ENCODE measurements around the gene DHRS3.

DNA sequence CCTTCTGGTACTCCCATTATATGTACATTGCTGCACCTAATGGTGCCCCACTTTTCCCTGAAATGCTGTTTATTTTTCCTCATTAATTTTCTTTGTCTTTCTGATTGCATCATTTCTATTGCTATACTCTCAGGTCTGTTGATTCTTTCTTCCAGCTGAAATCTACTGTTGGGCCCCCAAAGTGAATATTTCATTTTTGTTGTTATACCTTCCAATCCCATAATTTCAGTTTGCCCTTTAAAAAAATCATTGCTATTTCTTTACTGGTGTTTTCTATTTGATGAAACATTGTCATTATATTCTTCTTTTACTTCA, 22.9 kb upstream of the DHRS3 start:
- TF ChIP-seq, protein P1, sequence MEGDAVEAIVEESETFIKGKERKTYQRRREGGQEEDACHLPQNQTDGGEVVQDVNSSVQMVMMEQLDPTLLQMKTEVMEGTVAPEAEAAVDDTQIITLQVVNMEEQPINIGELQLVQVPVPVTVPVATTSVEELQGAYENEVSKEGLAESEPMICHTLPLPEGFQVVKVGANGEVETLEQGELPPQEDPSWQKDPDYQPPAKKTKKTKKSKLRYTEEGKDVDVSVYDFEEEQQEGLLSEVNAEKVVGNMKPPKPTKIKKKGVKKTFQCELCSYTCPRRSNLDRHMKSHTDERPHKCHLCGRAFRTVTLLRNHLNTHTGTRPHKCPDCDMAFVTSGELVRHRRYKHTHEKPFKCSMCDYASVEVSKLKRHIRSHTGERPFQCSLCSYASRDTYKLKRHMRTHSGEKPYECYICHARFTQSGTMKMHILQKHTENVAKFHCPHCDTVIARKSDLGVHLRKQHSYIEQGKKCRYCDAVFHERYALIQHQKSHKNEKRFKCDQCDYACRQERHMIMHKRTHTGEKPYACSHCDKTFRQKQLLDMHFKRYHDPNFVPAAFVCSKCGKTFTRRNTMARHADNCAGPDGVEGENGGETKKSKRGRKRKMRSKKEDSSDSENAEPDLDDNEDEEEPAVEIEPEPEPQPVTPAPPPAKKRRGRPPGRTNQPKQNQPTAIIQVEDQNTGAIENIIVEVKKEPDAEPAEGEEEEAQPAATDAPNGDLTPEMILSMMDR (conservative IDR thresholded peaks at IDR 0.05 in 1 of 2, IDR thresholded peaks at IDR 0.05 in 1 of 2; ENCODE audit: extremely low read depth in 1 of 2, insufficient read depth in 1 of 2, low read depth in 1 of 2, low read length in 2 of 2), result no peak
- no peak for TF ChIP-seq EZH2 (IDR thresholded peaks at IDR 0.05; ENCODE audit: borderline replicate concordance, low read length)
